Measurements from ENCODE around the gene GAGE12F.

The GAGE12F gene

GRCh38 chrX:49610718-49611310, 50.2 kb downstream of the GAGE12F start (continued):
- TF ChIP-seq INSM2 (tag by site-specific recombination; IDR thresholded peaks at IDR 0.05) = 0 out of 2 replicates have a peak, but pooled peaks have one; percentile 43
- TF ChIP-seq ZNF629 (tag by site-specific recombination; IDR thresholded peaks at IDR 0.05) = peak; percentile 42
- TF ChIP-seq ZBTB48 (tag by site-specific recombination; IDR thresholded peaks at IDR 0.05) = no peak
- peak; percentile 98 for TF ChIP-seq TRIM28 (IDR thresholded peaks at IDR 0.05; ENCODE audit: borderline replicate concordance, low read length)
- TF ChIP-seq PRDM6 (tag by site-specific recombination; IDR thresholded peaks at IDR 0.05) = peak; percentile 84
- TF ChIP-seq ZNF24 (tag by site-specific recombination; IDR thresholded peaks at IDR 0.05) = peak; percentile 66; the same call in 1 of the 2 replicates
- peak; percentile 93 for TF ChIP-seq SETDB1 (IDR thresholded peaks at IDR 0.05; ENCODE audit: insufficient read length, low read length)
- TF ChIP-seq ZNF560 (tag by site-specific recombination; IDR thresholded peaks at IDR 0.05; ENCODE audit: borderline replicate concordance) = no peak
- TF ChIP-seq BCL11B (tag by site-specific recombination; IDR thresholded peaks at IDR 0.05; ENCODE audit: low read depth) = no peak

All from HEK293 (cell line).